ENCODE results near the gene ATL2.

Gene ATL2

DNA sequence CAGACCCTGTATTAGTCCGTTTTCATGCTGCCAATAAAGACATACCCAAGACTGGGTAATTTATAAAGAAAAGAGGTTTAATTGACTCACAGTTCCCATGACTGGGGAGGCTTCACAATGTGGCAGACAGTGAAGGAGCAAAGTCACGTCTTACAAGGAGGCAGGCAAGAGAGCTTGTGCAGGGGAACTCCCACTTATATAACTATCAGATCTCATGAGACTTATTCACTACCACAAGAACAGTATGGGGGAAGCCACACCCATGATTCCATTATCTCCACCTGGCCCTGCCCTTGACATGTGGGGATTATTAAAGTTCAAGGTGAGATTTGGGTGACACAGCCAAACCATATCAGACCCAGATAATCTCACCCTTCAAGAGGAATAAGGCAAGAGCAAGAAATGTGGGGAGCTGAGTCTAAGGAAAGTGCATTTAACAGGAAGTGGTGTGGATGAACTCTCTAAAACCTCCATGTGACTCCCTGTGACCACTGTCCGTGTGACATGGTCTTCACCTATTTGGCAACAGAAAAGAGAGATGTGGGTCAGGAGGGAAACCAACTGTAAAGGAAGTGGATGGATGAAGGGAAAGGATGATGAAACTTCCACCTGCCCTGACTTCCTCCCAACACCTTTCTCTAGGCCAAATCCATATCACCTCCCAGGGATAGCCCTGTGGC lies 110.6 kb downstream of the ATL2 start:
- H3K4me2 ChIP-seq (ENCODE audit: low read depth, low read length, poor library complexity, severe bottlenecking): no peak overlapping the region
- no peaks in the 10 kb centered on the region for H3K27me3 ChIP-seq (ENCODE audit: insufficient read depth, low read length, poor library complexity, severe bottlenecking)
- H4K20me1 ChIP-seq (ENCODE audit: insufficient read depth, low read length, poor library complexity, severe bottlenecking): no peaks in the 10 kb centered on the region
- no peak overlapping the region for H2AFZ ChIP-seq (ENCODE audit: low read length)
- peaks cover 6% of the 10 kb centered on the region for H3K4me1 ChIP-seq (ENCODE audit: insufficient read depth, low read length, poor library complexity, severe bottlenecking)
- H3K36me3 ChIP-seq (ENCODE audit: insufficient read depth, low read length): no peaks in the 10 kb centered on the region
- no peaks in the 10 kb centered on the region for H3K9me3 ChIP-seq (ENCODE audit: insufficient read depth, low read depth, low read length)
- H3K9me2 ChIP-seq (replicated peaks; ENCODE audit: low read depth, low read length): no peaks in the 10 kb centered on the region
- TF ChIP-seq, protein P1, sequence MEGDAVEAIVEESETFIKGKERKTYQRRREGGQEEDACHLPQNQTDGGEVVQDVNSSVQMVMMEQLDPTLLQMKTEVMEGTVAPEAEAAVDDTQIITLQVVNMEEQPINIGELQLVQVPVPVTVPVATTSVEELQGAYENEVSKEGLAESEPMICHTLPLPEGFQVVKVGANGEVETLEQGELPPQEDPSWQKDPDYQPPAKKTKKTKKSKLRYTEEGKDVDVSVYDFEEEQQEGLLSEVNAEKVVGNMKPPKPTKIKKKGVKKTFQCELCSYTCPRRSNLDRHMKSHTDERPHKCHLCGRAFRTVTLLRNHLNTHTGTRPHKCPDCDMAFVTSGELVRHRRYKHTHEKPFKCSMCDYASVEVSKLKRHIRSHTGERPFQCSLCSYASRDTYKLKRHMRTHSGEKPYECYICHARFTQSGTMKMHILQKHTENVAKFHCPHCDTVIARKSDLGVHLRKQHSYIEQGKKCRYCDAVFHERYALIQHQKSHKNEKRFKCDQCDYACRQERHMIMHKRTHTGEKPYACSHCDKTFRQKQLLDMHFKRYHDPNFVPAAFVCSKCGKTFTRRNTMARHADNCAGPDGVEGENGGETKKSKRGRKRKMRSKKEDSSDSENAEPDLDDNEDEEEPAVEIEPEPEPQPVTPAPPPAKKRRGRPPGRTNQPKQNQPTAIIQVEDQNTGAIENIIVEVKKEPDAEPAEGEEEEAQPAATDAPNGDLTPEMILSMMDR (conservative IDR thresholded peaks at IDR 0.05; ENCODE audit: low read length): no peak
- no peak for TF ChIP-seq EZH2phosphoT487 (IDR thresholded peaks at IDR 0.05; ENCODE audit: borderline replicate concordance)
- no peak overlapping the region for H3K4me3 ChIP-seq (ENCODE audit: low read length, poor library complexity, severe bottlenecking)
- no peaks in the 10 kb centered on the region for H3F3A ChIP-seq (ENCODE audit: low read depth)
- no peaks in the 10 kb centered on the region for H3K79me2 ChIP-seq (ENCODE audit: insufficient read depth, low read length)
- no peak overlapping the region for H3K9ac ChIP-seq (ENCODE audit: low read depth, low read length, poor library complexity, severe bottlenecking)

DNA sequence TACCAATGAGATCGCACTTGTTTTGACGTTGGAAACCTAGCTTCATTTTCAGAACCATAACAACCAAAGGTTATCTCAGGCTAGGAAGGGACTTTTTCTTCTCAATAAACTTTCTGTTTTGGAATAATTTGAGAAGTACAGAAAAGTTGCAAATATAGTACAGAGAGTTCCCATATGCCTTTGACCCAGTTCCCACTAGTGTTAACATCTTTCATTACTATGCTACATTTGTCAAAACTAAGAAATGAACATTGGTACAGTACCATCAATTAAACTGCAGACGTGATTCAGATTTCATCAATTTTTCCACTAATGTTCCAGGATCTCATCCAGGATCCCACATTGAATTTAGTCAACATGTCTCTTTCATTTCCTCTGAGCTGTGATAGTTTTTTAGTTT lies 111.6 kb downstream of the ATL2 start:
- Histone ChIP-seq H2AFZ (ENCODE audit: low read length) (no peak overlapping the region), H3K9me2 (replicated peaks; ENCODE audit: low read depth, low read length) (no peaks in the 10 kb centered on the region), H3F3A (ENCODE audit: low read depth) (no peaks in the 10 kb centered on the region), H3K79me2 (ENCODE audit: insufficient read depth, low read length) (no peaks in the 10 kb centered on the region), H3K9ac (ENCODE audit: low read depth, low read length, poor library complexity, severe bottlenecking) (no peak overlapping the region), H3K4me1 (ENCODE audit: insufficient read depth, low read length, poor library complexity, severe bottlenecking) (peaks cover 6% of the 10 kb centered on the region), H3K4me3 (ENCODE audit: low read length, poor library complexity, severe bottlenecking) (no peak overlapping the region), H4K20me1 (ENCODE audit: insufficient read depth, low read length, poor library complexity, severe bottlenecking) (no peaks in the 10 kb centered on the region), H3K36me3 (ENCODE audit: insufficient read depth, low read length) (no peaks in the 10 kb centered on the region), H3K9me3 (ENCODE audit: insufficient read depth, low read depth, low read length) (no peaks in the 10 kb centered on the region), H3K27me3 (ENCODE audit: insufficient read depth, low read length, poor library complexity, severe bottlenecking) (no peaks in the 10 kb centered on the region), H3K4me2 (ENCODE audit: low read depth, low read length, poor library complexity, severe bottlenecking) (no peak overlapping the region)
- no peak for TF ChIP-seq EZH2phosphoT487 (IDR thresholded peaks at IDR 0.05; ENCODE audit: borderline replicate concordance)
- TF ChIP-seq, protein P1 (conservative IDR thresholded peaks at IDR 0.05; ENCODE audit: low read length): no peak

DNA sequence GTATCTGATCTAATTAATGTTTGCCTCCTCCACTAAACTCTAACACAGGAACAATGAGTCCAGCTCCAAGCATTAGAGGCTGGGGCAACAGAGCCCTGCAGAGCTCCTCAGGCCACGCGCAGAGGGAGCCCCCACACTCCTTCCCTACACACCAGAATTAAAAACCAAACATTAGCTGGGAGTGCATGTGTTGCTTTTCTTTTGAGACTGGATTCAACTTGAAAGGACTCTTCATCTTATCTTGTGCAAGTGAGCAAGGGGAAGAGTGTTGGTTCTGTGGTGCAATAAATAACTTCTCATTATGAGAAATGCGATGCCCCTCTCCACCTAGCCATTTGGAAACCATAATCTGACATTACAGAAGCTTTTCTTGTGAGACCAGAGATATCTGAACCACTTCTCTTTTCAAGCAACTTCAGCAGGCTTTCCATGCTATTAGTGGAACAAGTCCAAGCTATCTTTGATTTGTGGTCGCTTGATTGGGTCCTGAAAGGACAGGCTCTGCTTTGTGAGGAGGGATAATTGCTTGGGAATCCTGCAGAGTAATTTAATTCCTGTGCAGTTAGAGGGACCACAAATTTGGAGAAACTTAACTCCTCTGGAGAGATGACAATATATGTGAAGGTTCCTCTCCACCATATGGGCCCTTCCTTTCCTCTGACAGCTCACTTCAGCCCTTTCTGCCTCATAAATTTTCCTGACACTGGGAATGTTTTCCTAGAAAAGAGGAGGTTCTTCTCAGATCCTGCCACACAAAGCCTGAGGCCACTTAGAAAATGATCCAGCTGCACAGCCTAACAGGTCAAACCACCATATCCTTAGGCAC lies 112.5 kb downstream of the ATL2 start:
- peaks cover 6% of the 10 kb centered on the region for H3K4me1 ChIP-seq (ENCODE audit: insufficient read depth, low read length, poor library complexity, severe bottlenecking)
- H4K20me1 ChIP-seq (ENCODE audit: insufficient read depth, low read length, poor library complexity, severe bottlenecking): no peaks in the 10 kb centered on the region
- H3K4me3 ChIP-seq (ENCODE audit: low read length, poor library complexity, severe bottlenecking): no peak overlapping the region
- H3K27me3 ChIP-seq (ENCODE audit: insufficient read depth, low read length, poor library complexity, severe bottlenecking): no peaks in the 10 kb centered on the region
- H3K9ac ChIP-seq (ENCODE audit: low read depth, low read length, poor library complexity, severe bottlenecking): no peak overlapping the region
- no peaks in the 10 kb centered on the region for H3K36me3 ChIP-seq (ENCODE audit: insufficient read depth, low read length)
- H2AFZ ChIP-seq (ENCODE audit: low read length): no peak overlapping the region
- H3F3A ChIP-seq (ENCODE audit: low read depth): no peaks in the 10 kb centered on the region
- H3K4me2 ChIP-seq (ENCODE audit: low read depth, low read length, poor library complexity, severe bottlenecking): no peak overlapping the region
- no peaks in the 10 kb centered on the region for H3K79me2 ChIP-seq (ENCODE audit: insufficient read depth, low read length)
- no peak for TF ChIP-seq EZH2phosphoT487 (IDR thresholded peaks at IDR 0.05; ENCODE audit: borderline replicate concordance)
- TF ChIP-seq, protein P1 (conservative IDR thresholded peaks at IDR 0.05; ENCODE audit: low read length): no peak
- H3K9me3 ChIP-seq (ENCODE audit: insufficient read depth, low read depth, low read length): no peaks in the 10 kb centered on the region
- no peaks in the 10 kb centered on the region for H3K9me2 ChIP-seq (replicated peaks; ENCODE audit: low read depth, low read length)
